ENCODE results near the gene CACHD1. TPM values are rescaled to one million over a fixed set of nuclear protein-coding genes. Genes with fewer than 3 reads are reported as not detected.
"Not testable (repeated sequence)": the region's sequence is repeated elsewhere in the genome, so short reads cannot be mapped to it uniquely, and the experiment has no call there.

Gene CACHD1
- total and polyA plus RNA-seq, 7 donors = 1.1 to 5.8 (median 2.1) TPM

- TF ChIP-seq CTCF (IDR thresholded peaks at IDR 0.05) = no peak
- no peak for DNase-seq
- 47 to 59% (median 57%) methylated on average over 2 of the region's 2 CpGs for whole genome bisulfite sequencing, 3 donors
- Histone ChIP-seq H3K27me3 (ENCODE audit: insufficient read depth in 3 of 3, low read length in 2 of 3) (no peaks in the 10 kb centered on the region), H3K36me3 (ENCODE audit: insufficient read depth in 1 of 2, low read depth in 1 of 2) (no peaks in the 10 kb centered on the region), H3K4me3 (no peak overlapping the region), H3K9me3 (no peaks in the 10 kb centered on the region), H3K27ac (no peak overlapping the region), H3K4me1 (no peaks in the 10 kb centered on the region)
- no peak for ATAC-seq
- intact Hi-C loops (cut with DNase I) = no loop called here
Observed at GRCh38 chr1:64721135-64721534, 251.2 kb downstream of the CACHD1 start.

- no peak overlapping the region for H3K27ac ChIP-seq
- DNase-seq = no peak
- no peaks in the 10 kb centered on the region for H3K9me3 ChIP-seq
- TF ChIP-seq CTCF (IDR thresholded peaks at IDR 0.05) = no peak
- intact Hi-C loops (cut with DNase I) = no loop called here
- H3K4me3 ChIP-seq = no peak overlapping the region
- no peaks in the 10 kb centered on the region for H3K36me3 ChIP-seq (ENCODE audit: insufficient read depth in 1 of 2, low read depth in 1 of 2)
- H3K27me3 ChIP-seq (ENCODE audit: insufficient read depth in 3 of 3, low read length in 2 of 3) = no peaks in the 10 kb centered on the region
- ATAC-seq = no peak
- 84 to 90% (median 86%) methylated on average over 2 of the region's 2 CpGs for WGBS, 3 donors
- H3K4me1 ChIP-seq = no peaks in the 10 kb centered on the region
Observed at GRCh38 chr1:64721576-64722145, 251.7 kb downstream of the CACHD1 start.

- Histone ChIP-seq H3K4me1 (no peaks in the 10 kb centered on the region), H3K27ac (no peak overlapping the region), H3K4me3 (no peak overlapping the region), H3K9me3 (no peaks in the 10 kb centered on the region), H3K36me3 (ENCODE audit: insufficient read depth in 1 of 2, low read depth in 1 of 2) (no peaks in the 10 kb centered on the region), H3K27me3 (ENCODE audit: insufficient read depth in 3 of 3, low read length in 2 of 3) (no peaks in the 10 kb centered on the region)
- 69 to 89% (median 88%) methylated on average over 1 of the region's 1 CpG for WGBS, 3 donors
- no peak for ATAC-seq
- no peak for DNase-seq
- intact Hi-C loops (cut with DNase I) = no loop called here
- no peak for TF ChIP-seq CTCF (IDR thresholded peaks at IDR 0.05)
Observed at GRCh38 chr1:64727861-64728260, 257.9 kb downstream of the CACHD1 start.

- H3K27me3 ChIP-seq (ENCODE audit: insufficient read depth in 3 of 3, low read length in 2 of 3) = no peaks in the 10 kb centered on the region
- no peak overlapping the region for H3K27ac ChIP-seq
- H3K4me1 ChIP-seq = no peaks in the 10 kb centered on the region
- no peaks in the 10 kb centered on the region for H3K9me3 ChIP-seq
- no peak for TF ChIP-seq CTCF (IDR thresholded peaks at IDR 0.05)
- intact Hi-C loops (cut with DNase I) = no loop called here
- ATAC-seq (no peak), DNase-seq (no peak)
- H3K4me3 ChIP-seq = no peak overlapping the region
- H3K36me3 ChIP-seq (ENCODE audit: insufficient read depth in 1 of 2, low read depth in 1 of 2) = no peaks in the 10 kb centered on the region
- 66 to 72% (median 69%) methylated on average over 3 of the region's 3 CpGs for WGBS, 3 donors
Observed at GRCh38 chr1:64733581-64734286, 263.8 kb downstream of the CACHD1 start.

GRCh38 chr1:64734287-64734652, 264.3 kb downstream of the CACHD1 start:
- H3K4me3 ChIP-seq = no peak overlapping the region
- H3K9me3 ChIP-seq = no peaks in the 10 kb centered on the region
- no peak for TF ChIP-seq CTCF (IDR thresholded peaks at IDR 0.05)
- no peaks in the 10 kb centered on the region for H3K4me1 ChIP-seq
- no peak for ATAC-seq
- H3K27ac ChIP-seq = no peak overlapping the region
- DNase-seq = no peak
- WGBS, 3 donors = 40 to 55% (median 54%) methylated on average over 3 of the region's 3 CpGs
- intact Hi-C loops (cut with DNase I) = no loop called here
- H3K27me3 ChIP-seq (ENCODE audit: insufficient read depth in 3 of 3, low read length in 2 of 3) = no peaks in the 10 kb centered on the region
- H3K36me3 ChIP-seq (ENCODE audit: insufficient read depth in 1 of 2, low read depth in 1 of 2) = no peaks in the 10 kb centered on the region

- not testable (repeated sequence) for DNase-seq; ATAC-seq; H3K27me3 ChIP-seq (ENCODE audit: insufficient read depth in 3 of 3, low read length in 2 of 3)
Observed at GRCh38 chr1:64740687-64741086, 270.8 kb downstream of the CACHD1 start.

More at GRCh38 chr1:64740687-64741086, 270.8 kb downstream of the CACHD1 start:
- H3K4me3 ChIP-seq; H3K27ac ChIP-seq; H3K9me3 ChIP-seq; H3K4me1 ChIP-seq; H3K36me3 ChIP-seq (ENCODE audit: insufficient read depth in 1 of 2, low read depth in 1 of 2): not testable (repeated sequence)
- 97 to 98% (median 97%) methylated on average over 1 of the region's 1 CpG for WGBS, 3 donors
- intact Hi-C loops (cut with DNase I) = loop anchor here in 1 of 2 donors (5.0 kb wide), 1 partner anchor 53 kb away; no protein-coding TSS in a partner anchor
